DMS 273 (cell line): Measurements from ENCODE around the gene ARMH1.
"Not testable (repeated sequence)": the region's sequence is repeated elsewhere in the genome, so short reads cannot be mapped to it uniquely, and the experiment has no call there.

Source experiments
- DNase-seq: peaks from one replicate; lab custom pipeline; 2025; ENCODE audit not compliant: unreplicated experiment; lab: John Stamatoyannopoulos, UW

ARMH1 gene

DNA sequence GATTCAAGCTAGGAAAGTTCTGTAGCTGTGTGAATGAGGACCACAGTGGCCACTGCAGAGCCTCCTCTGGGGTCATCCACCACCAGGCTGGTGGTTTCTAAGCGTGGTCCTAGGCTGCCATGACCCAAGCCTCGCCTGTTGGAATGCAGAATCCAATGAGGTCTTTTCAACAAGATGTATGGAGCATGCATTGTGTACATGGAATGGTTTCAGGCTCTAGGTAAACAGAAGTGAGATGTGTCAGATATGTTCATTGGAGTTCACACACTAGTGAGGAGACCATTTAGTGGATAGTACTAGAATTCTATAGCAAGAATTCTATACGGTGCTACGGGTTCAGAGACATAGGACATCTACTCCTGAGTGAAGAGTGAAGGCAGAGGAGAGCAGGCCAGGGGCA lies 45.8 kb downstream of the ARMH1 start:
- peak; percentile 30 for DNase-seq

DNA sequence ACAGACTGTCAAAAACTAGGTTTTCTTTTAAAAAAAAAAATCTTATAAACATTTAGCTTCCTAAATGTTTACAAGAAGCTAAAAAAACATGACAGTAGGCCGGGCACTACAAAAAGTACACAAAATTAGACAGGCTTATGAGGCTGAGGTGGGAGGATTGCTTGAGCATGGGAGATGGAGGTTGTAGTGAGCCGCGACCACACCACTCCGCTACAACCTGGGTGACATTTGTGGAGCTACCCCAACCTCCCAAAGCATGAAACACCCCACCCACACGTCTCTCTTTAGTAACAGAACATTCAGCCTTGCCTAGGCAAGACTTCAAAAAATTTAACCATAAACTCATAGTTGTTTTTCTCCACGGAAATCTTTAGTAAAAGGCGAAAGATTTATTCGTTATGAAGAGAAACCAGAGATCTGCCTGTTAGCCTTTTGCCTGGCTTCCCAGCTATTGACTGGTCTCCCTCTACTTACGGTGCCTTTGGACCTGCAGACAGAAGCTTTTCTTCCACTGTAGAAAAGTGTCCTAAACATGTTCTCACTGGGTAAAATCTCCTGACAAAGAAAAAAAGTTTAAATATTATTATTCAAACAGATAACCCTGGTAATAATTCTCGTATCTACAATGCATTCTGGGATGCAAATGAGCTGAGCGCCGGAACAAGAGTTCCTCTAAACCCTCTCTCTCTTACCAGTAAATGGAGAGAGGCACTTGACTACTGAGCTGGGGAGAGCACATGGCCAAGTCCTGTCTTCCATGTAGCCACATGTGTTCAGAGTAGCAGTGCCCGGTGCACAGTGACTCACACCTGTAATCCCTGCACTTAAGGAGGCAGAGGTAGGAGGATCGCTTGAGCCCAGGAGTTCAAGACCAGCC lies 47.2 kb downstream of the ARMH1 start:
- peak; percentile 98 for DNase-seq

DNA sequence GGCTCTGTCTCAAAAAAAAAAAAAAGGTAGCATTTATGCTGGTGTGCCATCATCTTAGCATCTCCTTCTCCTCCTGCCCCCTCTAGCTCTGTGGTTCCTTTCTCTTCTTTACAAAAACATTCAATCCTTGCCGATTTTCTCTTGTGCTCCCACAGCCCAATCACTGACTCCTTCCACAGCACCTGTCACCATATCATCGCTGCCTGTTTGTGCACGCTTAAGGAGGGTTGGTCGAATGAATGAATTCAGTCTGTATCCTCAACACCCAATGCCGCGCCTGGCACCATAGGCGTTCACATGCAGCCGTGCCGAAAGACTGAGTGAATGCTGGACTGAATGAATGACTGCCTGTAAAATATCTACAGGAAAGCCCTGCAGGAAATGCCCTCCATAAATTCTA lies 48.5 kb downstream of the ARMH1 start:
- no peak for DNase-seq

DNA sequence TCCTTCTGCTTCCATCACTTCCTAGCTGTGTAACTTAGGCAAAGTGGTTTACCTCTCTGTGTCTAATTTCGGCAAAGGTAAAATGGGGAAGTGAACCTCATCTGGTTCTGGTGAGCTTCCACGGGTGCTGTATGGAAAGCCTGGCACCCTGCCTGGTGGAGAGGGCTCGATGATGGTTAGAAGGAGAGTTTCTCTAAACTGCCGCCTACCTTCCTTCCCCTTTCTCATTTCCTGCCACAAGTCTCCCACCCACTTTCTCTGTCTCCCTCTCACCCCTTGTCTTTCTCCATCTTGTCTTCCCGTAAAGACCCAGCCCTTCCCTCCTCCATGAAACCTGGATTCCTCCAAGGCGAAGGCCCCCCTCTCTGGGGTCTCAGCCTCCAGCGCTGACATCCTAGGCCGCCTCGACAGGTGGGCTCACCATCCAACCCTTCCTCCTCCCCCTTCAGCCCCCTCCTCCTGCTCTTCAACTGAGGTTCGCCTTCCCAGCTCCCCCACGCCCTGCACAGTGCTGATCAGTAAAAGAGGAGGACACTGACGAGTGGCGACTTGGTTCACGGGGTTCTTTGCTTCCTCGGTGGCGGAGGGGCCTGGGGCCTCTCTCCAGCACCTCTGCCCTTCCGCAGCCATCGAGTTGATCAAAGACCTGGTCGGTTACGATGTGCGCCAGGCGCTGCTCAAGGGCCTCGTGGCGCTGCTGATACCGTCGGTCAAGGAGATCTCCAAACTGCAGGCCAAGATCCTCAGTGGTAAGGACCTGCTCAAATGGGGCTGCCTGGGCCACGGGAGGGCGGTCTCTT lies 49.2 kb downstream of the ARMH1 start:
- no peak for DNase-seq

DNA sequence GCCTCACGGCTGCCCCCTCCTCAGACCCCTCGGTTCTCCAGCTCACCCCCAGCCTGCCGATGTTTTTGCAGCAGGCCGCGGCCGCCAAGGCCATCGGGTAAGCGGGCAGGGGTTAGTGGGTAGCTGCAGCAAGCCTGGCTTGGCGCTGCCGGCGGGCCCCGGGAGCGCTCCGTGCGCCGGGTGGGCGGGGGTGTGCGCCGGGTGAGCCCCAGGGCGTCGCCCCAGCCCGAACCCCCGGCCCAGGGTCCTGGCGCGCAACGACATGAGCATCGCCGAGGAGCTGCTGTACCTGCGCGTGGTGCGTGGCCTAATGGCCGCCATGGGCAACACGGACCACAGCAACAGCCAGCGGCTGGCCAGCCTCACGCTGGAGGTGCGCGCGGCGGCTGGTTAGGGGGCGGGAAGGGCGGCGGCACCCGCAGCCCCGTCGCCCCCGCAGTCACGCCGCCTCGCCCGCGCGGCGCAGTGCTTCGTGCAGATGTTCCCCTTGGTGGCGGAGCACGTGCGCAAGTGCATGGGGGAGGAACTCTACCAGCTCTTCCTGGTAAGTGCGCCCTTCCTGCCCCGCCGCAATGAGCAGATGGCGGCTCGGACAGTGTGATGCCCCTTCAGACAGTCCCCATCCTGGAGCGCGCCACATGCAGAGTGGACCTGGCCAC lies 49.9 kb downstream of the ARMH1 start:
- DNase-seq, result no peak

DNA sequence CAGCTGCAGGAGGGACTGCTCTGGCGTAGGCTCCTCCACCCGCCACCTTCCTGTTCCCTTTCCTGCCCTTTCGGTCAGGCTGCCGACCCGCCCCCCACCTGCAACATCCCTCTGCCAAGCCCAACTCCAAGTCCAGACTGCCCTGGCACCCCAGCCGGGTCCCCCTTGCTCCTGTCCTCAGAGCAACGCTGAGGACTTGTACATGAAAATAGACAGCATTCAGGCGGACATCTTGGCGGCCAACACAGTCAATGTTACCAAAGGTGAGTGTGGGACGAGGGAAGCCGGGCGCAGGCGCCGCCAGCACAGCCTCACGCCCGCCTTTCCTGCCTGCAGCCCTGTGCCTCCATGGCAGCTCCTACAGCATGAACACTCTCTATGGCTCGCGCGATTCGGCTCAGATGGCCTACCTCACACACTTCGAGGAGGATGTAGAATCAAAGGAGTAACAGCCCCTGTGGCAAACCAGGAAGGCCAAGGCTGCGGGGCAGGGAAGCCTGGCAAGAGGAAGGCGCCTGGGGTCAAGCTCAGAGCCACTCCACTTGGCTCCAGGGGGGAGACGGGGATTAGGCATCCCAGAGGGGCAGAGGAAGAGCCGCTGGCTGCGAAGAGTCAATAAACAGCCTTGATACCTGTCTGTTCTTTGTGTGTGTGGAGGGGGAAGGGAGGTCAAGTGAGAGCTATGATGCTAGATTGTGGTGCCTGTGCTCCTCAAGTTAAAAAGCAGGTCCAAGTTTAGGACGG lies 50.6 kb downstream of the ARMH1 start:
- no peak for DNase-seq

DNA sequence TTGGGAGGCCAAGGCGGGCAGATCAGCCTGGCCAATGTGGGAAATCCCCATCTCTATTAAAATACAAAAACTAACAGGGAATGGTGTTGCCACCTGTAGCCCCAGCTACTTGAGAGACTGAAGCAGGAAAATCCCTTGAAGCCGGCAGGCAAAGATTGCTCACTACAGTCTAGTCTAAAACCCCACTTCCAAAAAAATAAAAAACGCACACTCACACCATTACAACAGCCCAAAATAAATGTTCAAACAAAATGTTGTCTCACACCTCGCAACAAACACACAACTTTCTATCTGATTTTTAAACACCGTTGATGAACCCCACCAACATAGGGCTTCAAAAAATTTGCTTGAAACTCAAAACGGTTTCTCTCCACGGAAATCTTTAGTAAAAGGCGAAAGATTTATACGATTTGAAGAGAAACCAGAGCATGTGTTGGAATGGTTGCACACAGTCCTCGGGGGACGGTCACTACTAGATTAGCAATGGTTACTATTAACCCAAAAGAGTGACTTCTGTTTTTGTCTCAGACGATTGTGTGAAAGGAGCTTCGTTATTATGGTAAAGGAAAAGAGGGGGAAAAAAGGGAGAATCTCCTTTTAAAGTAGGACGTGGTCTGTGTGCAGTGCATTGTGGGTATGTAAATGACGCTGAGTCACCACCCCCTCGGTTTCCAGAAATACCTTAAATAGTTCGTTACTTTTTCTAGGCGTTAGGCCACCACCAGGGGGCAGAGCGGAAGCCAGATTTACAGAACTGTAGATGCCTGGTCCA lies 56.4 kb downstream of the ARMH1 start, which contains the start of gene RNU5D-1:
Gene RNU5D-1 (minus strand): TSS at position 430 of the 772 bp plus-strand sequence.
- DNase-seq, result peak; percentile 98

DNA sequence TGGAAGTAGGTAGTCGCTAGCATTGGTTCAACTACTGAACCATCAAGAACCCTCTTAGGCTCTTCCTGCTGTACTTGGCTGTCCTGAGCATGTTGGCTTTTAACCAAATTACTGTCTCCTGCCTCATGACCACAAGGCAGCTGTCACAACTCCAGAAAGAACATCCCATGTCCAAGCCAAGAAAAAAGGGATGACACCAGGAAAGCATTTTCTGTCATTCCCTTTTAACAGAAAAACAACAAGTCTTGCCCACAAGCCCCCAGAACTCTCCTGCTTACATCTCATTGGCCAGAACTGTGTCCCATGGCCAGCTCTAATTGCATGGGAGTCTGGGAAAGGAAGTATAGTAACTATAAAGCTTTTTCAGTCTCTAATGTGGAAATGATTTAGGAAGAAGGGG lies 58.9 kb downstream of the ARMH1 start:
- peak; percentile 48 for DNase-seq

DNA sequence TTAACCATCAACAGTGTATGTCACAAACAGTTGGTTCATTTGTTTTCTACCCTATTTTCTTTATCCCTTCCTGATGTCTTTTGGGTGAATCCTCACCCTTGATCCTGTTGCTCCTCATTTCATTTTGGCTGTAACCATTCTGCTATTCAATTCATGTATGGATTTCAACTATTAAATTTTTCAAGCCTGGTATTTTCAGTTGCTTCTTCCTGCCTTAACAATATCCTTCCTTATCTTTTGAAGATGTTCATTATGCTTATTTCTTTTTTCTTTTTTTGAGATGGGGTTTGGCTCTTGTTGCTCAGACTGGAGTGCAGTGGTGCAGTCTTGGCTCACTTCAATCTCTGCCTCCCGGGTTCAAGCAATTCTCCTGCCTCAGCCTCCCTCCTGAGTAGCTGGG lies 59.3 kb downstream of the ARMH1 start:
- no peak for DNase-seq

DNA sequence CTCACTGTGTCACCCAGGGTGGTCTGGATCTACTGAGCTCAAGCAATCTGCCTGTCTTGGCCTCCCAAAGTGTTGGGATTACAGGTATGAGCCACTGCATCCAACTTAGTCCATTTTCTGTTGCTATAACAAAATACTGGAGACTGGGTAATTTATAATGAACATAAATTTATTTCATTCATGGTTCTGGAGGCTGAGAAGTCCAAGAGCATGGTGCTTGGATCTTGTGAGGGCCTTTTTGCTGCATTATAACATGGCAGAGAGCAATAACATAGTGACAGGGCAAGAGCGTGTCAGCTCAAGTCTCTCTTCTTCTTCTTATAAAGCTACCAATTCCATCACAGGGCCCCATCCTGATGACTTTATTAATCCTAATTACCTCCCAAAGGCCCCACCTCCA lies 61.5 kb downstream of the ARMH1 start:
- no peak for DNase-seq

DNA sequence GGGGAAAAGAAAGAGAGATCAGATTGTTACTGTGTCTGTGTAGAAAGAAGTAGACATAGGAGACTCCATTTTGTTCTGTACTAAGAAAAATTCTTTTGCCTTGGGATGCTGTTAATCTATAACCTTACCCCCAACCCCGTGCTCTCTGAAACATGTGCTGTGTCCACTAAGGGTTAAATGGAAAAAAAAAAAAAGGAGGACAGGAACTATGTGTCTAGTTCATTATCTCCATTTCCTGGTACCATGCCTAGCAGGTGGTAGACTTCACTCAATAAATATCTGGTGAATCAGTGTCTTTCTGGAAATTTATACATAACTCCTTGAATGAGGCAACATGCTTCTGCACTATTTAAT lies 64.4 kb downstream of the ARMH1 start:
- not testable (repeated sequence) for DNase-seq

DNA sequence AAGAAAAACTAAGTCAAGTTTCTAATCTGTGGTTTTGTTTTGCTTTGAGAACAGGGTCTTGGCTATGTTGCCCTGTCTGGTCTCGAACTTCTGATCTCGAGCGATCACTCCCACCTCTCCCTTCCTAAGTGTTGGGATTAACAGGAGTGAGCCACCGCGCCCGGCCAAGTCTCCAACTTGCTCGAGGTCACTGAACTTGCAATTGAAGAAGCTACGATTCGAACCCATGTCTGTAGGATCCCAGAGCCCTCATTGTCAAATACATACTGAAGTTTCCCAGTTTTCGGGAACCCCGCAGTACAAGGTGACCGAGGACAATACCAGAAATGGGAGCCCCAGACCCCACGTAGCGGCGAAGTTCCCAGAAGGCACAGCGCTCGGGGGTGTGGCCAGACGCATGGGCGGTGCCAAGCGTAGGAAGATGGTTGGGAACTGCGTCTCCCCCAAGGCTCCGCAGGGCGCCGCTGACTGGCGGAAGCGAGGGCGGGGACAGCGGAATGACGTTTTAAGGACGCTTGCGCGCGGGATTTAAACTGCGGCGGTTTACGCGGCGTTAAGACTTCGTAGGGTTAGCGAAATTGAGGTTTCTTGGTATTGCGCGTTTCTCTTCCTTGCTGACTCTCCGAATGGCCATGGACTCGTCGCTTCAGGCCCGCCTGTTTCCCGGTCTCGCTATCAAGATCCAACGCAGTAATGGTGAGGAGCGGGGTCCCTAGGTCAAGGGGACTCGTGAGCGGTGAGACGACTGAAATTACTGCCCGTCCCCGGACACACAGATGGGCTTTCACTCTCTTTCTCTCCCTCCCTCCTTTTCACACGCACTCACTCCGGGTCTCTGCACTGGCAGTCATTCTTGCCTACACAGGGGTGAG lies 65.0 kb downstream of the ARMH1 start, which contains the start of gene KIF2C:
Gene KIF2C (plus strand): TSS at position 531 of the 872 bp plus-strand sequence. CDS start 96 bp downstream, at position 627.
- peak; percentile 99 for DNase-seq

DNA sequence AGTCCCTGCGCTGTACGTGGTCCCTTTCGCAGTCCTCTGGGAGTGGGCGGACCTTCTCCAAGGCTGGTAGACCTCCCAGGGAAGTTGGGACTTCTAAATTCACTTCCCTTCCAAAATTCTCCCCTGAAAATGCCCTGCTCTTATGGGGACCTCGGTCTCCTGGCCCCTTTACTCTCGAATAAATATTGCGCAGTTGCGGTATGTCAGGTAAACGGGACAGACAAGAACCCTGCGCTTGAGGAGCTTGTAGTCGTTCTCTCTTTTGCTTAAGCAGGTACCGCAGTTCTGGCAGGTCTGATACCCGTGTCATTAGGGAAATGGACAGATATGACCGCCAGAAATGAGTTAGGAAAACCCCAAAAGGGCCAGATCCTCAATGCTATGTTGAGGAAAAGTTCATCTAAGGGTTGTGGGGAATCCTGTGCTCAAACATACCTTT lies 65.7 kb downstream of the ARMH1 start:
- no peak for DNase-seq

DNA sequence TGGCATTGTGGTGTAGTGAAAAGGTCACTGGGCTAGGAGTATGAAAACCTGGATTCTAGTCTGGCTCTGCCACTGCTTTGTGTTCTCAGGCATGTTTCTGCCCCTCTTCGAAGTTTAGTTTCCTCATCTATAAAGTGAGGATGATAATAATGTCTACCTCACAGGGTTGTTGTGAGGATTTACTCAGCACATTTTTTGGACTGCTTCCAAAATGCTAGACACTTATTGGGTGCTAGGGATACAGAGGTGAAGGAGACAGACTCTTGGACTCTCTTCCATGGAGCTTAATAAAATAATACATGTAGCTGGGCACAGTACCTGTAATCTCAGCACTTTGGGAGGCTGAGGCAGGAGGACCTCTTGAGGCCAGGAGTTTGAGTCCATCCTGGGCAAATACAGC lies 68.7 kb downstream of the ARMH1 start:
- DNase-seq, result no peak

DNA sequence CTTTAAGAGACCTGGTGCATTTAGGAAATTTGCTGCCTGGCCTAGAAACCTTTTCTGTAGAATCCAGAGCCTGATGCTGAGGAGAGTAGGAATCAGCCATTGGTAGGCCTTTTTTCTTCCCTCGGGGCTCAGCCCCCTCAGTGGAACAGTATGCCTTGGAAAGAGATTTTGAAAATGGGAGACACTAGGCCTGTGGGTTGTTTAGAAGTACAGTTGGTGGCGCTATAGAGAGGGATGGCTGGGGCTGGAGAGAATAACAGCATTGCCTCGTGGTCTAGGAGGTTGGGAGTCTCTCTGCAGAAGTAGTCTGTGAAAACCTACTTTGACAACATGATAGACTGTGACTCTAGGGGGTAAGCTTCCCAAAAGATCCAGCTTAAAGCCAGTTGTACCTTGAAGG lies 73.4 kb downstream of the ARMH1 start:
- DNase-seq, result no peak

DNA sequence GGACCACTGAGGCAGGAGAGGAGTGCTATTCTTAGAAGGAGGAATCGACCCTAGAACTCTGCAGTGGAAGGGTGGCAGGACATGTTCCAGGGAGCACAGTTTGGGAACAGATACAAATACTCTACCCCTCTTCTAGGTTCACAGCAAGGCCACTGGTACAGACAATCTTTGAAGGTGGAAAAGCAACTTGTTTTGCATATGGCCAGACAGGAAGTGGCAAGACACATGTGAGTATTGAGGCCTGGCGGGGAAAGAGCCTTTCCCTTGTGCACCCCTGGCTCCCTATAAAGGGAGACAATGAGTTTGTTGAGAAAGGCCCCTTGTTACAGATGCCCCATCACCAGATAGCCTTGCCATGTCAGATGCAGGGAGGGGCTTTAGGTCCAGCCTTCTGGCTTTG lies 82.9 kb downstream of the ARMH1 start:
- DNase-seq, result no peak

DNA sequence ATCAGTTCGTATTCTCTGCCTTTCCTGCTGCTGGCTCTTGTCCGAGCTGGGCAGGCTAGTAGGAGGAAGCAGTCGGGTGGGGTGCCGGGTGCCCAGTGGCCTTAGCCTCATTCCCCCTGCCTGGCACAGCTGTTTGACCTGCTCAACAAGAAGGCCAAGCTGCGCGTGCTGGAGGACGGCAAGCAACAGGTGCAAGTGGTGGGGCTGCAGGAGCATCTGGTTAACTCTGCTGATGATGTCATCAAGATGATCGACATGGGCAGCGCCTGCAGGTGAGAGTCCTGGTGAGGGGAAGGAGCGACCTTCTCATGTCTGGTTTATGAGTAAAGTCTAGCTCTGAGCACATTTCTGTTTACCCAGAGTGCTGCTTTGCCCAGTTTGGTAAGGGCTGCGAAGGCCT lies 84.6 kb downstream of the ARMH1 start:
- no peak for DNase-seq

DNA sequence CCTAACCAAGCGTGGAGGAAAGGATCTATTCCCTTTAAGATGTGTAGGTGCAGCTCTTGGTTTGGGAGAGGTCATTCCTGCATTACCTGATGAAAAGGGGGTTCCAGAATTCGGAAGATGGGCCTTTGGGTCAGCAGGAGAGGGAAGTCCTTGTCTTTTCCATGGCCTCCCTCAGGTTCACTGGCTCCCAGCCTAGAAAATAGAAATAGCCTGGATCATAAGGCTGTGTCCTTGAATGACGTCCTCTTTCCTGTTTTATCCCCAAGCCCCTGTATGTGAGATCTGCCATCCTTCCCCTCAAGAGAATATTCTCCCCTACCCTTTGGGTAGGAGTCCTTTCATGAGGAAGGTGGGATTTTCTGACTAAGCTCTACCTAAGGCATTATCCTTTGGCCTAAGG lies 86.4 kb downstream of the ARMH1 start:
- no peak for DNase-seq

DNA sequence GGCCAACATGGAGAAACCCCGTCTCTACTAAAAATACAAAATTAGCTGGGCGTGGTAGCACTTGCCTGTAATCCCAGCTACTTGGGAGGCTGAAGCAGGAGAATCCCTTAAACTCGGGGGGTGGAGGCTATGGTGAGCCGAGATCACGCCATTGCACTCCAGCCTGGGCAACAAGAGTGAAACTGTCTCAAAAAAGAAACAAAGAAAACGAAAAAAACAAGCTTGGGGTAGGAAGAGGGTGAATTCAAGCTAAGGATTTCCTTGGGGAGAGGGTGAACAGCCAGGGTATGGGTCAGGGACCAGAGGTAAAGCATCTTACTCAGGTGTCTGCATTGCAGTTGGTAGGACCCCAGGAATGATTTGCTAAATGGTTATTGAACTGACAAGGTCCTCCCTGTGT lies 91.9 kb downstream of the ARMH1 start:
- DNase-seq, result not testable (repeated sequence)
